SHP77 treated with DMSO at 0.1 percent for 48 hours (cell line): ENCODE data around the gene URB1.
"Not testable (repeated sequence)": the region's sequence is repeated elsewhere in the genome, so short reads cannot be mapped to it uniquely, and the experiment has no call there.

ENCODE experiments used
- DNase-seq: peaks from one replicate; lab custom pipeline; 2025; lab: John Stamatoyannopoulos, UW

The URB1 gene

GRCh38 chr21:32282992-32283391, 109.8 kb downstream of the URB1 start:
- no peak for DNase-seq

GRCh38 chr21:32281531-32281930, 111.3 kb downstream of the URB1 start:
- no peak for DNase-seq

DNA sequence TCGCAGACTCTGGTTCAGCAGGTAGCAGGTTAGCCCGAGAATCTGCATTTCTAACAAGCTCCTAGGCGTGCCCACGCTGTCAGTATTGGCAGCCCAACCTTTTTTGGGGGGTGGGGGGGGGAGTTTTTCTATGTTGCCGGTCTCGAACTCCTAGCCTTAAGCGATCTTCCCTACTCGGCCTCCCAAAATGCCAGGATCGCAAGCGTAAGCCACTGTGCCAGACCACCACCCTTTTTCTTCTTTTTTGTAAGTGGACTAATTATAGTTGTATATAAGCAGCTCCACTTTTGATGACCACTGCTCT, 113.5 kb downstream of the URB1 start:
- DNase-seq = no peak

DNA sequence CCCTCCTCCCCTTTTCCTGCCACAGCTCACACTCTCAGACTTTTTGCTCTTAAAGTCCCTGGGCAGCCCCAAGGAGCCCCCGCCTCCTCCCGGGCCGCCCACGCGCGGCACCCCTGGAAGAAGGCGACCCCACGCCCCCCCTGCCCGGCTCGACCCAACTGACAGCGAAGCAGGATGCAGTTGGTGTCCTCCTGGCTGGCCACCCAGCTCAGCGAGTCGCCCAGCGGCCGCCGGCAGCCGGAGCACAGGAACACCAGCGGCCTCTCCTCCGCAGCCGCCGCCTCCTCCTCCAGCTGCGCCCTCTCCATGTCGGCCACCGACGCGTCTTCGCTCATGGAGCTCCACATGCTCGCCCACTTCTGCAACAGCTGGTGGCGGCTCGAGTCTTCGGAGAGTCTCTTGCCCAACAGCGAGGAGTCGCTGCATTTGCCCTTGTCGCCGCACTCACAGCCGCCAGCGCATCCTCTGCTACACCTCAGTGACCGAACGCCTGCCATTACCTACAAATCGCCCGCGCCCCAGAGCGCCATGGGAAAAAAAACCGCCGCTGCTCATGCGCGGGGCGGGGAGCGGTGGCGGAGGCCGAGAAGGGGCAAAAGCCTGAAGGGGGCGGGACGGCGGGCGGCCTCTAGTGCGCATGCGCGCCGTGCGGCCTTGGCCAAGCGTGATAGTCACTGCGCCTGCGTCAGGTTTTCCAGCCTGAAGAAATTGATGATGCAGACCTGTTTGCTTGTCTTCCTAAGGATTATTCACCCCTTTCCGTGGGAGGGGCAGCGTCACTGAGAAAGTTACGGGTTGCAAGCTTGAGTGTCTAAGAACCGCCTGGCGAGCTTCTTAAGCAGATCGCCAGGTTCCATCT, 114.1 kb downstream of the URB1 start, which contains the start of gene MIS18A:
MIS18A (minus strand) TSS at position 532 of the 859 bp plus-strand sequence; CDS start at position 497, 35 bp downstream.
- DNase-seq = peak; percentile 75

DNA sequence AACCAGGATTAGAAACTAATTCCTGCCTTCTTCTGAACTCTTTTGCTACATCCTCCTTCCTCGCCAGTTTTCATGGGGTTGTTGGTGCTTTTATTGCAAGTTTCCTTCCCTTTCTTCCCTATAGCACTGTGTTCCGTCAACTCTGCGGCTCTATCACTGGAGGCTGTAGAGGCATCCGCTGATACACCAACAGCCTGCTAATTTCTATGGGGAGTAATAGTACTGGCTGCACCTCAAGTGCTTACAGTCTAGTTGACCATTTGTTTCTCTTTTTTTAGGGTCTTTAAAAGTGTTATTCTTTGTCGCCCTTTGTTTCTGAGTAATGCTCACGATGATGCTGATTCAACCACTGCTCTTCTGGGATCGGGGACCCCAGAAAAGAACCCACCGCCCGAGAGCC, 114.7 kb downstream of the URB1 start:
- no peak for DNase-seq

GRCh38 chr21:32276671-32277070, 116.1 kb downstream of the URB1 start:
- DNase-seq = no peak

GRCh38 chr21:32270748-32271147, 122.1 kb downstream of the URB1 start:
- no peak for DNase-seq

DNA sequence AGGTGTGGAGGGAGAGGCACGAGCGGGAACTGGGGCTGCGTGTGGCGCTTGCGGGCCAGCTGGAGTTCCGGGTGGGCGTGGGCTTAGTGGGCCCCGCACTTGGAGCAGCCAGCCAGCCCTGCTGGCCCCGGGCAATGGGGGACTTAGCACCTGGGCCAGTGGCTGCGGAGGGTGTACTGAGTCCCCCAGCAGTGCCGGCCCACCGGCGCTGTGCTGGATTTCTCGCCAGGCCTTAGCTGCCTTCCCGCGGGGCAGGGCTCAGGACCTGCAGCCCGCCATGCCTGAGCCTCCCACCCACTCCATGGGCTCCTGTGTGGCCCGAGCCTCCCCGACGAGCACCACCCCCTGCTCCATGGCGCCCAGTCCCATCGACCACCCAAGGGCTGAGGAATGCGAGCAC, 127.5 kb downstream of the URB1 start:
- not testable (repeated sequence) for DNase-seq

DNA sequence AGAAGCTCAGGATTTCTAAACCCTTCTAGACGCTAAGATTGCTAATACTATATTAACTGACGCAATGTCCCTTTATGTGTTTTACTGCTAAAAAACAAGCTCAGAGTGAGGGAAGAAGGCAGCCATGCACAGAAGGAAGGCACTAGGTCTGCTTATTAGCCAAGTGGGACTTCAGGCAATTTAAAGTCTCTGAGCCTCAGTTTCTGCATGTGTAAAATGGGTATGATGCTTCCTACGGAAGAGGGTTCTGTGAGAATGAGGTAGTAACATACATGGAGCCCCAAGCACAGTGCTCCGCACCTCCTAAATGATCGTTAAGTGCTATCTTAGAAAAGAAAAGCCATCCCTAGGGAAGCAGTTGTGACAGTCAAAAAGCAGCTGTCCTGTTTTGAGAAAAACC, 130.9 kb downstream of the URB1 start:
- no peak for DNase-seq
